GM23338 (cell line): ENCODE measurements around the gene SIRT3.

ENCODE experiments used
- CREB1 ChIP-seq: fragments of 250-450 bp; sonication (Bioruptor Pico); IDR thresholded peaks from 2 replicates; pipeline ENCODE4 v1.5.0; 2020; ENCODE audit warnings: low read depth, mild to moderate bottlenecking, moderate library complexity
- EZH2 ChIP-seq: fragments of 200-600 bp; sonication (generic); IDR thresholded peaks from one replicate; pipeline ENCODE4 v1.8.0; 2017; ENCODE audit warnings: antibody characterized with exemption, mild to moderate bottlenecking, low read depth; ENCODE audit not compliant: unreplicated experiment
- EZH2phosphoT487 ChIP-seq: fragments of 200-600 bp; sonication (generic); IDR thresholded peaks from one replicate; pipeline ENCODE4 v1.8.1; 2018; ENCODE audit warnings: antibody characterized with exemption; ENCODE audit not compliant: unreplicated experiment
- JUNB ChIP-seq: IDR thresholded peaks from one replicate; pipeline ENCODE4 v1.6.1; 2016; ENCODE audit warnings: antibody characterized with exemption; ENCODE audit not compliant: unreplicated experiment
- NANOG ChIP-seq: IDR thresholded peaks from 2 replicates; pipeline ENCODE4 v1.6.1; 2016; ENCODE audit warnings: antibody characterized with exemption, borderline replicate concordance
- POLR2AphosphoS5 ChIP-seq: IDR thresholded peaks from 2 replicates; pipeline ENCODE4 v1.6.1; 2016; ENCODE audit warnings: antibody characterized with exemption, low read depth
- ZNF114 ChIP-seq: fragments of 250-450 bp; sonication (Bioruptor Pico); IDR thresholded peaks from 2 replicates; pipeline ENCODE4 v1.5.0; 2020; ENCODE audit warnings: mild to moderate bottlenecking, moderate library complexity
- ZNF331 ChIP-seq: fragments of 250-450 bp; sonication (Bioruptor Pico); IDR thresholded peaks from 2 replicates; pipeline ENCODE4 v1.5.0; 2020; ENCODE audit warnings: low read depth, mild to moderate bottlenecking, moderate library complexity
- TF ChIP-seq, protein P1 (sequence below), 2 experiments: fragments of 200-600 bp in 1 of 2; sonication (generic) in 1 of 2; conservative IDR thresholded peaks; 2 replicates each; pipeline versions ENCODE4 v1.5.1 to v1.6.1; 2016 to 2017; ENCODE audit warnings: antibody characterized with exemption in 2 of 2, low read depth in 2 of 2, mild to moderate bottlenecking in 2 of 2, moderate library complexity in 1 of 2
- TF ChIP-seq, protein P2 (sequence below): IDR thresholded peaks from 2 replicates; pipeline ENCODE4 v1.6.1; 2016; ENCODE audit warnings: antibody characterized with exemption
- TF ChIP-seq, protein P3 (sequence below): IDR thresholded peaks from one replicate; pipeline ENCODE4 v1.6.1; 2018; ENCODE audit warnings: antibody characterized with exemption; ENCODE audit not compliant: unreplicated experiment

GRCh38 chr11:255816-256215, 19.7 kb upstream of the SIRT3 start:
- TF ChIP-seq, protein P1, sequence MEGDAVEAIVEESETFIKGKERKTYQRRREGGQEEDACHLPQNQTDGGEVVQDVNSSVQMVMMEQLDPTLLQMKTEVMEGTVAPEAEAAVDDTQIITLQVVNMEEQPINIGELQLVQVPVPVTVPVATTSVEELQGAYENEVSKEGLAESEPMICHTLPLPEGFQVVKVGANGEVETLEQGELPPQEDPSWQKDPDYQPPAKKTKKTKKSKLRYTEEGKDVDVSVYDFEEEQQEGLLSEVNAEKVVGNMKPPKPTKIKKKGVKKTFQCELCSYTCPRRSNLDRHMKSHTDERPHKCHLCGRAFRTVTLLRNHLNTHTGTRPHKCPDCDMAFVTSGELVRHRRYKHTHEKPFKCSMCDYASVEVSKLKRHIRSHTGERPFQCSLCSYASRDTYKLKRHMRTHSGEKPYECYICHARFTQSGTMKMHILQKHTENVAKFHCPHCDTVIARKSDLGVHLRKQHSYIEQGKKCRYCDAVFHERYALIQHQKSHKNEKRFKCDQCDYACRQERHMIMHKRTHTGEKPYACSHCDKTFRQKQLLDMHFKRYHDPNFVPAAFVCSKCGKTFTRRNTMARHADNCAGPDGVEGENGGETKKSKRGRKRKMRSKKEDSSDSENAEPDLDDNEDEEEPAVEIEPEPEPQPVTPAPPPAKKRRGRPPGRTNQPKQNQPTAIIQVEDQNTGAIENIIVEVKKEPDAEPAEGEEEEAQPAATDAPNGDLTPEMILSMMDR (conservative IDR thresholded peaks at IDR 0.05; ENCODE audit: low read depth in 2 of 2): no peak
- TF ChIP-seq, protein P2, sequence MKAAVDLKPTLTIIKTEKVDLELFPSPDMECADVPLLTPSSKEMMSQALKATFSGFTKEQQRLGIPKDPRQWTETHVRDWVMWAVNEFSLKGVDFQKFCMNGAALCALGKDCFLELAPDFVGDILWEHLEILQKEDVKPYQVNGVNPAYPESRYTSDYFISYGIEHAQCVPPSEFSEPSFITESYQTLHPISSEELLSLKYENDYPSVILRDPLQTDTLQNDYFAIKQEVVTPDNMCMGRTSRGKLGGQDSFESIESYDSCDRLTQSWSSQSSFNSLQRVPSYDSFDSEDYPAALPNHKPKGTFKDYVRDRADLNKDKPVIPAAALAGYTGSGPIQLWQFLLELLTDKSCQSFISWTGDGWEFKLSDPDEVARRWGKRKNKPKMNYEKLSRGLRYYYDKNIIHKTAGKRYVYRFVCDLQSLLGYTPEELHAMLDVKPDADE: no peak
- TF ChIP-seq CREB1 (CRISPR knock-in tag): no peak
- no peak for TF ChIP-seq EZH2
- no peak for TF ChIP-seq POLR2AphosphoS5
- no peak for TF ChIP-seq JUNB
- TF ChIP-seq EZH2phosphoT487: no peak
- TF ChIP-seq, protein P3, sequence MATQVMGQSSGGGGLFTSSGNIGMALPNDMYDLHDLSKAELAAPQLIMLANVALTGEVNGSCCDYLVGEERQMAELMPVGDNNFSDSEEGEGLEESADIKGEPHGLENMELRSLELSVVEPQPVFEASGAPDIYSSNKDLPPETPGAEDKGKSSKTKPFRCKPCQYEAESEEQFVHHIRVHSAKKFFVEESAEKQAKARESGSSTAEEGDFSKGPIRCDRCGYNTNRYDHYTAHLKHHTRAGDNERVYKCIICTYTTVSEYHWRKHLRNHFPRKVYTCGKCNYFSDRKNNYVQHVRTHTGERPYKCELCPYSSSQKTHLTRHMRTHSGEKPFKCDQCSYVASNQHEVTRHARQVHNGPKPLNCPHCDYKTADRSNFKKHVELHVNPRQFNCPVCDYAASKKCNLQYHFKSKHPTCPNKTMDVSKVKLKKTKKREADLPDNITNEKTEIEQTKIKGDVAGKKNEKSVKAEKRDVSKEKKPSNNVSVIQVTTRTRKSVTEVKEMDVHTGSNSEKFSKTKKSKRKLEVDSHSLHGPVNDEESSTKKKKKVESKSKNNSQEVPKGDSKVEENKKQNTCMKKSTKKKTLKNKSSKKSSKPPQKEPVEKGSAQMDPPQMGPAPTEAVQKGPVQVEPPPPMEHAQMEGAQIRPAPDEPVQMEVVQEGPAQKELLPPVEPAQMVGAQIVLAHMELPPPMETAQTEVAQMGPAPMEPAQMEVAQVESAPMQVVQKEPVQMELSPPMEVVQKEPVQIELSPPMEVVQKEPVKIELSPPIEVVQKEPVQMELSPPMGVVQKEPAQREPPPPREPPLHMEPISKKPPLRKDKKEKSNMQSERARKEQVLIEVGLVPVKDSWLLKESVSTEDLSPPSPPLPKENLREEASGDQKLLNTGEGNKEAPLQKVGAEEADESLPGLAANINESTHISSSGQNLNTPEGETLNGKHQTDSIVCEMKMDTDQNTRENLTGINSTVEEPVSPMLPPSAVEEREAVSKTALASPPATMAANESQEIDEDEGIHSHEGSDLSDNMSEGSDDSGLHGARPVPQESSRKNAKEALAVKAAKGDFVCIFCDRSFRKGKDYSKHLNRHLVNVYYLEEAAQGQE: no peak
- TF ChIP-seq ZNF331: no peak
- no peak for TF ChIP-seq NANOG
- no peak for TF ChIP-seq ZNF114 (CRISPR knock-in tag)
